ENCODE measurements around the gene ELAVL1.

ELAVL1 gene

GRCh38 chr19:7908742-7909461 is 96.5 kb downstream of the ELAVL1 start:
- DNase-seq, result no peak
